ENCODE results near the gene EGFR. TPM values are rescaled to one million over a fixed set of nuclear protein-coding genes. Genes with fewer than 3 reads are reported as not detected.

Gene EGFR
- total RNA-seq, 1 donor from 2014 or later: 12.8 TPM

GRCh38 chr7:55036950-55037736, 18.3 kb downstream of the EGFR start:
- Mint-ChIP-seq H3K4me1 (ENCODE audit: low read depth, unreplicated experiment) (peaks cover 1% of the 10 kb centered on the region), H3K9me3 (ENCODE audit: unreplicated experiment) (no peaks in the 10 kb centered on the region), H3K36me3 (ENCODE audit: unreplicated experiment) (no peaks in the 10 kb centered on the region), H3K4me3 (ENCODE audit: unreplicated experiment) (no peak overlapping the region), H3K27ac (ENCODE audit: unreplicated experiment) (no peak overlapping the region), H3K27me3 (ENCODE audit: unreplicated experiment) (peaks cover 5% of the 10 kb centered on the region)
- no peak for DNase-seq
- no peak for TF ChIP-seq CTCF (IDR thresholded peaks at IDR 0.05; ENCODE audit: partially characterized antibody, unreplicated experiment)

GRCh38 chr7:55043691-55044370, 25.0 kb downstream of the EGFR start:
- H3K27ac Mint-ChIP-seq (ENCODE audit: unreplicated experiment): no peak overlapping the region
- H3K36me3 Mint-ChIP-seq (ENCODE audit: unreplicated experiment): no peaks in the 10 kb centered on the region
- no peak overlapping the region for H3K4me3 Mint-ChIP-seq (ENCODE audit: unreplicated experiment)
- no peak for DNase-seq
- no peak for TF ChIP-seq CTCF (IDR thresholded peaks at IDR 0.05; ENCODE audit: partially characterized antibody, unreplicated experiment)
- no peaks in the 10 kb centered on the region for H3K4me1 Mint-ChIP-seq (ENCODE audit: low read depth, unreplicated experiment)
- no peaks in the 10 kb centered on the region for H3K27me3 Mint-ChIP-seq (ENCODE audit: unreplicated experiment)
- H3K9me3 Mint-ChIP-seq (ENCODE audit: unreplicated experiment): no peaks in the 10 kb centered on the region

- Mint-ChIP-seq H3K27ac (ENCODE audit: unreplicated experiment) (no peak overlapping the region), H3K9me3 (ENCODE audit: unreplicated experiment) (no peaks in the 10 kb centered on the region), H3K36me3 (ENCODE audit: unreplicated experiment) (no peaks in the 10 kb centered on the region), H3K4me3 (ENCODE audit: unreplicated experiment) (no peak overlapping the region), H3K4me1 (ENCODE audit: low read depth, unreplicated experiment) (no peaks in the 10 kb centered on the region), H3K27me3 (ENCODE audit: unreplicated experiment) (no peaks in the 10 kb centered on the region)
- no peak for TF ChIP-seq CTCF (IDR thresholded peaks at IDR 0.05; ENCODE audit: partially characterized antibody, unreplicated experiment)
- DNase-seq: no peak
Measured at GRCh38 chr7:55044371-55044717, 25.5 kb downstream of the EGFR start.

GRCh38 chr7:55044791-55045190, 26.0 kb downstream of the EGFR start:
- TF ChIP-seq CTCF (IDR thresholded peaks at IDR 0.05; ENCODE audit: partially characterized antibody, unreplicated experiment): no peak
- H3K36me3 Mint-ChIP-seq (ENCODE audit: unreplicated experiment): no peaks in the 10 kb centered on the region

More at GRCh38 chr7:55044791-55045190, 26.0 kb downstream of the EGFR start:
- no peak overlapping the region for H3K4me3 Mint-ChIP-seq (ENCODE audit: unreplicated experiment)
- H3K9me3 Mint-ChIP-seq (ENCODE audit: unreplicated experiment): no peaks in the 10 kb centered on the region
- no peaks in the 10 kb centered on the region for H3K27me3 Mint-ChIP-seq (ENCODE audit: unreplicated experiment)
- no peak for DNase-seq
- no peak overlapping the region for H3K27ac Mint-ChIP-seq (ENCODE audit: unreplicated experiment)
- peaks cover 1% of the 10 kb centered on the region for H3K4me1 Mint-ChIP-seq (ENCODE audit: low read depth, unreplicated experiment)
